Trophoblast cell (in vitro differentiated cells and primary cell): ENCODE data around the gene ZMYND8.

Experiments
- DNase-seq, 2 donors: peaks; one replicate each; pipeline ENCODE4 v3.0.0-alpha.2; 2016
- H2AFZ ChIP-seq: 2 replicates; pipeline ENCODE4 v1.6.1; 2013; ENCODE audit warnings: low read length, moderate library complexity, mild to moderate bottlenecking; ENCODE audit not compliant: insufficient read depth, poor library complexity
- H2AK5ac ChIP-seq: 2 replicates; pipeline ENCODE4 v1.6.1; 2013; ENCODE audit warnings: mild to moderate bottlenecking, low read length
- H2BK120ac ChIP-seq: 2 replicates; pipeline ENCODE4 v1.6.1; 2013; ENCODE audit warnings: low read length, mild to moderate bottlenecking, moderate library complexity; ENCODE audit not compliant: insufficient read depth, poor library complexity
- H2BK12ac ChIP-seq: 2 replicates; pipeline ENCODE4 v1.6.1; 2013; ENCODE audit warnings: mild to moderate bottlenecking, low read length, moderate library complexity
- H2BK5ac ChIP-seq: 2 replicates; pipeline ENCODE4 v1.6.1; 2013; ENCODE audit warnings: low read length, low read depth, moderate library complexity, mild to moderate bottlenecking; ENCODE audit not compliant: poor library complexity
- H3K14ac ChIP-seq: 2 replicates; pipeline ENCODE4 v1.6.1; 2013; ENCODE audit warnings: mild to moderate bottlenecking, low read length
- H3K18ac ChIP-seq: 2 replicates; pipeline ENCODE4 v1.6.1; 2013; ENCODE audit warnings: mild to moderate bottlenecking, low read length
- H3K23ac ChIP-seq: 2 replicates; pipeline ENCODE4 v1.6.1; 2013; ENCODE audit warnings: low read length
- H3K27ac ChIP-seq: 2 replicates; pipeline ENCODE4 v1.5.1; 2013; ENCODE audit warnings: low read depth, mild to moderate bottlenecking, inconsistent platforms, low read length, moderate library complexity
- H3K27me3 ChIP-seq: 2 replicates; pipeline ENCODE4 v1.6.1; 2013; ENCODE audit warnings: inconsistent platforms, mild to moderate bottlenecking, low read length, moderate library complexity; ENCODE audit not compliant: insufficient read depth
- H3K36me3 ChIP-seq, 2 experiments: 1 replicate in 1 of 2; 2 replicates in 1 of 2; pipeline ENCODE4 v1.6.1; 2013; ENCODE audit warnings: low read length in 2 of 2, mild to moderate bottlenecking in 2 of 2, moderate library complexity in 1 of 2; ENCODE audit not compliant: insufficient read depth in 2 of 2, control insufficient read depth in 1 of 2
- H3K4ac ChIP-seq: 2 replicates; pipeline ENCODE4 v1.6.1; 2013; ENCODE audit warnings: low read depth, mild to moderate bottlenecking, low read length, moderate library complexity
- H3K4me1 ChIP-seq, 2 experiments: 1 replicate in 1 of 2; 2 replicates in 1 of 2; pipeline ENCODE4 v1.6.1; 2013; ENCODE audit warnings: low read length in 2 of 2, mild to moderate bottlenecking in 2 of 2, moderate library complexity in 1 of 2; ENCODE audit not compliant: insufficient read depth in 2 of 2, control insufficient read depth in 1 of 2
- H3K4me2 ChIP-seq: 2 replicates; pipeline ENCODE4 v1.6.1; 2013; ENCODE audit warnings: inconsistent platforms, mild to moderate bottlenecking, low read length, moderate library complexity
- H3K4me3 ChIP-seq: 2 replicates; pipeline ENCODE4 v1.5.1; 2013; ENCODE audit warnings: mild to moderate bottlenecking, low read depth, low read length, inconsistent platforms
- H3K79me1 ChIP-seq: one replicate; pipeline ENCODE4 v1.6.1; 2013; ENCODE audit warnings: low read length
- H3K79me2 ChIP-seq: 2 replicates; pipeline ENCODE4 v1.6.1; 2013; ENCODE audit warnings: low read length, mild to moderate bottlenecking; ENCODE audit not compliant: control insufficient read depth, insufficient read depth, poor library complexity
- H3K9ac ChIP-seq: 2 replicates; pipeline ENCODE4 v1.6.1; 2013; ENCODE audit warnings: mild to moderate bottlenecking, low read length
- H3K9me3 ChIP-seq: 2 replicates; pipeline ENCODE4 v1.6.1; 2013; ENCODE audit warnings: low read depth, mild to moderate bottlenecking, control low read depth, inconsistent platforms, low read length; ENCODE audit not compliant: insufficient read depth
- H4K12ac ChIP-seq: 2 replicates; pipeline ENCODE4 v1.6.1; 2013; ENCODE audit warnings: low read depth, mild to moderate bottlenecking, low read length, moderate library complexity
- H4K8ac ChIP-seq: 2 replicates; pipeline ENCODE4 v1.6.1; 2013; ENCODE audit warnings: low read depth, mild to moderate bottlenecking, low read length, moderate library complexity
- H4K91ac ChIP-seq: one replicate; pipeline ENCODE4 v1.6.1; 2013; ENCODE audit warnings: low read depth, mild to moderate bottlenecking, low read length, moderate library complexity
- WGBS: extraction: QIAGEN DNeasy Blood & Tissue Kit; methylation state at CpG from one replicate; pipeline ENCODE4 v1.1.7; 2013; ENCODE audit warnings: missing lambda C conversion rate; ENCODE audit not compliant: insufficient read length, insufficient coverage; ENCODE audit errors: extremely low coverage; 5-methylcytosine and 5-hydroxymethylcytosine counted together

The ZMYND8 gene

GRCh38 chr20:47204008-47204849 is 152.3 kb downstream of the ZMYND8 start:
- Histone ChIP-seq H3K4ac (no peak overlapping the region), H4K12ac (no peak overlapping the region), H3K36me3 (peaks cover 11 to 12% of the 10 kb centered on the region in 2 experiments), H3K27me3 (no peaks in the 10 kb centered on the region), H2BK12ac (no peak overlapping the region), H2BK5ac (peak overlapping the region; percentile 21), H3K27ac (peak overlapping the region; percentile 57), H3K79me2 (no peaks in the 10 kb centered on the region), H3K9me3 (no peaks in the 10 kb centered on the region), H2BK120ac (no peak overlapping the region), H3K79me1 (no peaks in the 10 kb centered on the region), H4K91ac (peak overlapping the region; percentile 16), H3K4me3 (no peak overlapping the region), H3K4me1 (peaks cover 5 to 15% of the 10 kb centered on the region in 2 experiments), H2AFZ (no peak overlapping the region), H3K9ac (no peak overlapping the region), H2AK5ac (no peak overlapping the region), H3K14ac (no peak overlapping the region), H3K23ac (no peak overlapping the region), H4K8ac (no peak overlapping the region), H3K18ac (no peak overlapping the region), H3K4me2 (no peak overlapping the region)
- no CpG with 5 or more reads among the region's 12 CpGs for WGBS
- peak; percentile 95 to 97 for DNase-seq

- H2AFZ ChIP-seq = no peak overlapping the region
Measured at GRCh38 chr20:47202733-47203667, 153.5 kb downstream of the ZMYND8 start.

GRCh38 chr20:47201074-47201730 is 155.3 kb downstream of the ZMYND8 start:
- H3K4me3 ChIP-seq = no peak overlapping the region
- H3K79me2 ChIP-seq = no peaks in the 10 kb centered on the region
- no peak overlapping the region for H4K12ac ChIP-seq
- H3K9ac ChIP-seq = no peak overlapping the region
- H3K4ac ChIP-seq = no peak overlapping the region
- no peak overlapping the region for H3K4me2 ChIP-seq
- H3K18ac ChIP-seq = no peak overlapping the region
- WGBS = no CpG with 5 or more reads among the region's 9 CpGs
- H3K27ac ChIP-seq = no peak overlapping the region
- no peaks in the 10 kb centered on the region for H3K36me3 ChIP-seq
- H3K4me1 ChIP-seq = peaks cover 5 to 13% of the 10 kb centered on the region in 2 experiments
- no peaks in the 10 kb centered on the region for H3K9me3 ChIP-seq
- no peak overlapping the region for H3K23ac ChIP-seq
- no peak overlapping the region for H2AFZ ChIP-seq
- H2AK5ac ChIP-seq = no peak overlapping the region
- H4K91ac ChIP-seq = no peak overlapping the region
- no peak overlapping the region for H2BK12ac ChIP-seq
- no peaks in the 10 kb centered on the region for H3K79me1 ChIP-seq
- DNase-seq = no peak
- H3K27me3 ChIP-seq = no peaks in the 10 kb centered on the region
- no peak overlapping the region for H3K14ac ChIP-seq
- H4K8ac ChIP-seq = no peak overlapping the region
- H2BK5ac ChIP-seq = no peak overlapping the region
- no peak overlapping the region for H2BK120ac ChIP-seq

More at GRCh38 chr20:47202733-47203667, 153.5 kb downstream of the ZMYND8 start:
- Histone ChIP-seq H2BK12ac (no peak overlapping the region), H3K4me1 (peaks cover 5 to 15% of the 10 kb centered on the region in 2 experiments), H2BK5ac (no peak overlapping the region), H3K9ac (no peak overlapping the region), H2BK120ac (no peak overlapping the region), H3K4me3 (no peak overlapping the region), H4K8ac (no peak overlapping the region), H4K91ac (no peak overlapping the region), H3K23ac (no peak overlapping the region), H3K79me1 (no peaks in the 10 kb centered on the region), H3K9me3 (no peaks in the 10 kb centered on the region), H3K27me3 (no peaks in the 10 kb centered on the region), H3K36me3 (peaks cover under 1 to 2% of the 10 kb centered on the region in 2 experiments), H3K79me2 (no peaks in the 10 kb centered on the region), H3K27ac (no peak overlapping the region), H3K14ac (no peak overlapping the region), H2AK5ac (no peak overlapping the region), H3K4me2 (no peak overlapping the region), H3K4ac (no peak overlapping the region), H3K18ac (no peak overlapping the region), H4K12ac (no peak overlapping the region)
- DNase-seq = no peak
- WGBS = no CpG with 5 or more reads among the region's 10 CpGs

- Histone ChIP-seq H3K9me3 (no peaks in the 10 kb centered on the region), H3K14ac (no peak overlapping the region), H2BK12ac (no peak overlapping the region), H2BK5ac (no peak overlapping the region), H3K4me1 (peaks cover 6 to 8% of the 10 kb centered on the region in 2 experiments), H3K4me3 (no peak overlapping the region), H2AFZ (no peak overlapping the region), H3K79me1 (no peaks in the 10 kb centered on the region), H3K79me2 (no peaks in the 10 kb centered on the region), H4K12ac (no peak overlapping the region), H3K27me3 (no peaks in the 10 kb centered on the region), H4K91ac (no peak overlapping the region), H3K4me2 (no peak overlapping the region), H3K23ac (no peak overlapping the region), H3K27ac (no peak overlapping the region), H3K36me3 (no peaks in the 10 kb centered on the region), H2AK5ac (no peak overlapping the region), H2BK120ac (no peak overlapping the region), H3K9ac (no peak overlapping the region), H4K8ac (no peak overlapping the region), H3K18ac (no peak overlapping the region), H3K4ac (no peak overlapping the region)
- no peak for DNase-seq
- no CpG with 5 or more reads among the region's 14 CpGs for WGBS
Measured at GRCh38 chr20:47198996-47199552, 157.4 kb downstream of the ZMYND8 start.
